HepG2 (cell line): ENCODE results near the gene LRRC8C. TPM values are rescaled to one million over a fixed set of nuclear protein-coding genes. Genes with fewer than 3 reads are reported as not detected.
"Not testable (repeated sequence)": the region's sequence is repeated elsewhere in the genome, so short reads cannot be mapped to it uniquely, and the experiment has no call there.

Experiments
- ATAC-seq: fragments of 200-7000 bp; cut with Tn5 transposase; 3 replicates; pipeline ENCODE4 v1.9.1; 2020; ENCODE audit warnings: mild to moderate bottlenecking, moderate library complexity
- BruUV-seq: library from RNA; stranded (reverse); fragments of 400-500 nt; replicated peaks from 2 replicates; lab custom pipeline; 2021; lab: Mats Ljungman, UMichigan
- CTCF ChIA-PET: fragments of 300-600 bp; formaldehyde crosslinking; extraction: SDS; loops from one replicate; lab custom pipeline; 2021; ENCODE audit warnings: low total read pairs, inconsistent platforms, low intra/inter-chr PET ratio; lab: Yijun Ruan, JAX
- POLR2A ChIA-PET: fragments of 350-600 bp; sonication (Branson Sonifier 250); formaldehyde crosslinking; loops from one replicate; lab custom pipeline; 2020; ENCODE audit warnings: antibody characterized with exemption, inconsistent platforms; lab: Yijun Ruan, JAX
- DNase-seq: peaks from one replicate; pipeline ENCODE4 v3.0.0-alpha.2; 2015; ENCODE audit warnings: low spot score
- FAIRE-seq: peaks from 3 replicates; lab custom pipeline; 2011; peaks lifted over from hg19 to GRCh38; lab: Jason Lieb, UNC
- H2AFZ ChIP-seq: one replicate; pipeline ENCODE4 v1.6.1; 2011; ENCODE audit warnings: low read length, inconsistent platforms
- H3K27ac ChIP-seq: fragments of 300-600 bp; 3 replicates; pipeline ENCODE4 v1.8.0; 2011; ENCODE audit warnings: mixed run types, mild to moderate bottlenecking, mixed read lengths, low read length, inconsistent platforms; ENCODE audit not compliant: insufficient read depth; ENCODE audit errors: extremely low read length
- H3K27me3 ChIP-seq, 2 experiments: fragments of 200-600 bp in 1 of 2; 2 replicates in 1 of 2; 3 replicates in 1 of 2; pipeline versions ENCODE4 v1.6.0 to v1.8.0; 2011; ENCODE audit warnings: low read length in 2 of 2, mild to moderate bottlenecking in 2 of 2, moderate library complexity in 2 of 2, inconsistent platforms in 1 of 2; ENCODE audit not compliant: insufficient read depth in 2 of 2, control insufficient read depth in 1 of 2
- H3K36me3 ChIP-seq, 2 experiments: fragments of 200-600 bp in 1 of 2; replicated peaks in 1 of 2; 2 replicates in 1 of 2; 3 replicates in 1 of 2; pipeline versions ENCODE4 v1.5.1 to v1.8.0; 2011; ENCODE audit warnings: low read length in 2 of 2, inconsistent platforms in 1 of 2; ENCODE audit not compliant: insufficient read depth in 2 of 2, control insufficient read depth in 1 of 2
- H3K4me1 ChIP-seq: 2 replicates; pipeline ENCODE4 v1.5.1; 2012; ENCODE audit warnings: low read length, inconsistent platforms; ENCODE audit not compliant: insufficient read depth
- H3K4me2 ChIP-seq: 2 replicates; pipeline ENCODE4 v1.6.0; 2011; ENCODE audit warnings: low read depth, low read length, inconsistent platforms
- H3K4me3 ChIP-seq, 3 experiments: fragments of 200-600 bp in 1 of 3; sonication (generic), shearing (Covaris generic) in 1 of 3; replicated peaks in 1 of 3; 2 replicates each; pipeline ENCODE4 v1.5.1; 2011 to 2016; ENCODE audit warnings: low read length in 3 of 3, inconsistent platforms in 2 of 3, low read depth in 2 of 3, mild to moderate bottlenecking in 2 of 3, control low read depth in 1 of 3, mixed read lengths in 1 of 3; ENCODE audit not compliant: insufficient read depth in 1 of 3
- H3K79me2 ChIP-seq: one replicate; pipeline ENCODE4 v1.6.1; 2011; ENCODE audit warnings: low read length, inconsistent platforms; ENCODE audit not compliant: insufficient read depth
- H3K9ac ChIP-seq: 2 replicates; pipeline ENCODE4 v1.6.0; 2011; ENCODE audit warnings: mild to moderate bottlenecking, low read depth, low read length, inconsistent platforms; ENCODE audit not compliant: insufficient read depth
- H3K9me3 ChIP-seq: 2 replicates; pipeline ENCODE4 v1.5.1; 2012; ENCODE audit warnings: mild to moderate bottlenecking, low read length
- H4K20me1 ChIP-seq: 2 replicates; pipeline ENCODE4 v1.6.0; 2011; ENCODE audit warnings: inconsistent platforms, mild to moderate bottlenecking, low read length, moderate library complexity; ENCODE audit not compliant: insufficient read depth
- ETS1 ChIP-seq: sonication (generic); formaldehyde crosslinking; IDR thresholded peaks from 2 replicates; pipeline ENCODE4 v1.4.0; 2020; ENCODE audit warnings: missing genetic modification reagents
- EZH2 ChIP-seq: conservative IDR thresholded peaks from 2 replicates; pipeline ENCODE4 v1.6.1; 2012; ENCODE audit warnings: mild to moderate bottlenecking, low read depth, low read length, moderate library complexity
- KDM5B ChIP-seq: sonication (generic); formaldehyde crosslinking; IDR thresholded peaks from 2 replicates; pipeline ENCODE4 v1.4.0; 2020; ENCODE audit warnings: missing genetic modification reagents, mild to moderate bottlenecking, borderline replicate concordance
- RBAK ChIP-seq: sonication (generic); formaldehyde crosslinking; IDR thresholded peaks from 2 replicates; pipeline ENCODE4 v1.5.1; 2020; ENCODE audit warnings: mild to moderate bottlenecking, missing genetic modification reagents
- SNAI1 ChIP-seq: sonication (generic); formaldehyde crosslinking; IDR thresholded peaks from 2 replicates; pipeline ENCODE4 v1.5.0; 2020; ENCODE audit warnings: mild to moderate bottlenecking, missing genetic modification reagents, borderline replicate concordance
- ZNF354B ChIP-seq: sonication (generic); formaldehyde crosslinking; IDR thresholded peaks from 2 replicates; pipeline ENCODE4 v1.8.0; 2022; ENCODE audit warnings: mild to moderate bottlenecking, missing genetic modification reagents
- ZNF556 ChIP-seq: sonication (generic); formaldehyde crosslinking; IDR thresholded peaks from 2 replicates; pipeline ENCODE4 v1.4.0; 2020; ENCODE audit warnings: mild to moderate bottlenecking, missing genetic modification reagents, borderline replicate concordance
- ZNF841 ChIP-seq: sonication (generic); formaldehyde crosslinking; IDR thresholded peaks from 2 replicates; pipeline ENCODE4 v1.8.1; 2023; ENCODE audit warnings: missing genetic modification reagents, borderline replicate concordance
- ZNF850 ChIP-seq: sonication (generic); formaldehyde crosslinking; conservative IDR thresholded peaks from 2 replicates; pipeline ENCODE4 v1.9.0; 2021; ENCODE audit warnings: mild to moderate bottlenecking, missing genetic modification reagents
- WGBS: methylation state at CpG from one replicate; pipeline ENCODE4 v1.1.6; 2017; ENCODE audit warnings: low lambda C conversion rate; 5-methylcytosine and 5-hydroxymethylcytosine counted together
- in situ Hi-C: cut with HindIII; loops from 2 replicates; pipeline ENCODE4 v1.10.0; 2017; ENCODE audit warnings: low pct_unique_long_range_greater_than_20kb; ENCODE audit not compliant: extremely low pct_ligation_motif_present
- intact Hi-C: fragments of 100-400 bp; cut with micrococcal nuclease; formaldehyde crosslinking; loops from one replicate; pipeline ENCODE4 v1.10.0; 2022; ENCODE audit not compliant: unreplicated experiment
- polyA plus RNA-seq, 8 experiments: library from polyadenylated mRNA; depleted of rRNA in 3 of 8; stranded (reverse) in 7 of 8; unstranded in 1 of 8; fragments of >200 nt; fragmentation: Illumina TruSeq in 4 of 8; extraction: Trizol in 4 of 8; gene quantifications; 2 replicates each; pipeline versions ENCODE4 v1.2.1 to v1.2.3, GENCODE V29; 2011 to 2016; ENCODE audit warnings: low read depth in 4 of 8, missing spikeins in 1 of 8, mixed read lengths in 1 of 8; ENCODE audit not compliant: insufficient read depth in 1 of 8
- total RNA-seq, 5 experiments: library from RNA; depleted of rRNA; stranded (reverse); fragments of >200 nt; fragmentation: Illumina TruSeq; extraction: Trizol; gene quantifications; 2 replicates each; pipeline ENCODE4 v1.2.3, GENCODE V29; 2016; ENCODE audit warnings: low read depth in 1 of 5
- TF ChIP-seq, protein P1 (sequence below): sonication (generic); formaldehyde crosslinking; IDR thresholded peaks from 2 replicates; pipeline ENCODE4 v1.8.1; 2023; ENCODE audit warnings: missing genetic modification reagents, inconsistent platforms, borderline replicate concordance

Gene LRRC8C
- total and polyA plus RNA-seq, 2 of the 13 experiments (the other 11 are each of a cell fraction or from before 2014, with no cell fraction given) = 0.22 to 0.32 TPM

GRCh38 chr1:89629600-89629999 lies 3.3 kb upstream of the LRRC8C start:
- DNase-seq, in situ Hi-C loops, H3K36me3 ChIP-seq, H4K20me1 ChIP-seq, ATAC-seq, H3K27ac ChIP-seq, H3K9ac ChIP-seq, BruUV-seq, CTCF ChIA-PET, H2AFZ ChIP-seq, H3K4me3 ChIP-seq, H3K4me2 ChIP-seq, H3K79me2 ChIP-seq, FAIRE-seq, H3K9me3 ChIP-seq, intact Hi-C loops, POLR2A ChIA-PET: not testable (repeated sequence)
- Histone ChIP-seq H3K27me3 (peaks cover 0 to 35% of the 10 kb centered on the region in 2 experiments; a peak in 4 of 5 replicates), H3K4me1 (peaks cover 29% of the 10 kb centered on the region)
- 45% methylated on average over 2 of the region's 2 CpGs for WGBS

DNA sequence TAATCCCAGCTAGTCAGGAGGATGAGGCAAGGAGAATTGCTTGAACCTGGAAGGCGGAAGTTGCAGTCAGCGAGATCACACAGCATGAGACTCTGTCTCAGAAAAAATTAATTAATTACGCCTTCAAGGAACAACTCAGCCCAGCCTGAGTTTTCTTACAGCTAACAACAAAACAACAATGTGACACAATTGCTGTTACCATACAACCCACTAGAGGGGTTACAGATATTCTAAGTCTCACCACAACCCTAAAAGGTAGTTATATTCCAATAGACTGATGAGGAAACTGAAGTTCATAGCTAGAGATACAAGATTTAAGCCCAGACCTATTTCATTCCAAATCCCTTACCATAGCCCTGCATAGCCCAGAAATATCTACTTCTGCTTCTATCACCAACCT lies 2.9 kb upstream of the LRRC8C start:
- Histone ChIP-seq H3K9me3 (no peaks in the 10 kb centered on the region), H3K4me1 (peaks cover 29% of the 10 kb centered on the region), H3K36me3 (no peaks in the 10 kb centered on the region), H3K27me3 (peaks cover 0 to 36% of the 10 kb centered on the region in 2 experiments; a peak in 4 of 5 replicates), H3K4me2 (no peak overlapping the region), H3K79me2 (no peaks in the 10 kb centered on the region), H3K27ac (no peak overlapping the region), H3K9ac (no peak overlapping the region), H2AFZ (no peak overlapping the region)
- 97% methylated on average over 3 of the region's 3 CpGs for WGBS
- intact Hi-C loops = no loop called here
- no TSS peak for BruUV-seq
- DNase-seq (no peak), ATAC-seq (no peak), FAIRE-seq (no peak)
- CTCF ChIA-PET = no interaction called here
- in situ Hi-C loops = no loop called here
- no peak for TF ChIP-seq EZH2
- no peak for TF ChIP-seq ZNF556 (CRISPR knock-in tag)
- TF ChIP-seq ZNF850 (CRISPR knock-in tag) = no peak
- no peak for TF ChIP-seq KDM5B (CRISPR knock-in tag)
- TF ChIP-seq ZNF841 (CRISPR knock-in tag) = no peak
- no peak for TF ChIP-seq ETS1 (CRISPR knock-in tag)
- TF ChIP-seq ZNF354B = no peak
- TF ChIP-seq SNAI1 = no peak
- no peak for TF ChIP-seq RBAK (CRISPR knock-in tag)
- TF ChIP-seq, protein P1, sequence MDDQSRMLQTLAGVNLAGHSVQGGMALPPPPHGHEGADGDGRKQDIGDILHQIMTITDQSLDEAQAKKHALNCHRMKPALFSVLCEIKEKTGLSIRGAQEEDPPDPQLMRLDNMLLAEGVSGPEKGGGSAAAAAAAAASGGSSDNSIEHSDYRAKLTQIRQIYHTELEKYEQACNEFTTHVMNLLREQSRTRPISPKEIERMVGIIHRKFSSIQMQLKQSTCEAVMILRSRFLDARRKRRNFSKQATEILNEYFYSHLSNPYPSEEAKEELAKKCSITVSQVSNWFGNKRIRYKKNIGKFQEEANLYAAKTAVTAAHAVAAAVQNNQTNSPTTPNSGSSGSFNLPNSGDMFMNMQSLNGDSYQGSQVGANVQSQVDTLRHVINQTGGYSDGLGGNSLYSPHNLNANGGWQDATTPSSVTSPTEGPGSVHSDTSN (CRISPR knock-in tag) = no peak
- TF ChIP-seq, all 625 proteins: peak for 0
- POLR2A ChIA-PET = no interaction called here
- Histone ChIP-seq H3K4me3 (no peak overlapping the region), H4K20me1 (no peaks in the 10 kb centered on the region)
